H1 (cell line): ENCODE data around the gene TTC28. TPM values are rescaled to one million over a fixed set of nuclear protein-coding genes. Genes with fewer than 3 reads are reported as not detected.
A peak's percentile ranks its signal among the peaks of the same experiment; 100 is the strongest.

ENCODE experiments used
- CREB1 ChIP-seq: IDR thresholded peaks from 2 replicates; pipeline ENCODE4 v1.6.1; 2012; ENCODE audit warnings: inconsistent platforms
- POLR2A ChIP-seq, 2 experiments: IDR thresholded peaks; 1 replicate in 1 of 2; 2 replicates in 1 of 2; pipeline ENCODE4 v1.6.1; 2011; ENCODE audit warnings: low read depth in 2 of 2, low read length in 2 of 2, mild to moderate bottlenecking in 2 of 2; ENCODE audit errors: control extremely low read depth in 1 of 2
- RAD21 ChIP-seq, 2 experiments: IDR thresholded peaks in 1 of 2; conservative IDR thresholded peaks in 1 of 2; 2 replicates each; pipeline ENCODE4 v1.6.1; 2011; ENCODE audit warnings: low read depth in 2 of 2, low read length in 2 of 2, improper control_type of control experiment in 1 of 2, inconsistent platforms in 1 of 2, mild to moderate bottlenecking in 1 of 2, moderate library complexity in 1 of 2
- TBP ChIP-seq: IDR thresholded peaks from 2 replicates; pipeline ENCODE4 v1.6.1; 2011; ENCODE audit warnings: low read depth, low read length, improper control_type of control experiment
- polyA plus RNA-seq, 7 experiments: library from polyadenylated mRNA; depleted of rRNA in 3 of 7; stranded (reverse) in 5 of 7; unstranded in 2 of 7; fragments of >200 nt in 5 of 7; fragments of 200-250 nt in 2 of 7; gene quantifications; 1 replicate in 5 of 7; 2 replicates in 1 of 7; 4 replicates in 1 of 7; pipeline versions ENCODE4 v1.2.1 to v1.2.3, GENCODE V29; 2011 to 2013; ENCODE audit warnings: missing spikeins in 2 of 7, mixed read lengths in 2 of 7
- total RNA-seq: library from RNA; stranded (reverse); fragmentation: NEBNext Ultra II Directional; extraction: Animal tissue kit (Norgen Biotek cat#: 25700); gene quantifications from 2 replicates; pipeline ENCODE4 v1.2.1, GENCODE V29; 2021
- TF ChIP-seq, protein P1 (sequence below): fragments of 300-600 bp; sonication (generic); IDR thresholded peaks from 2 replicates; pipeline ENCODE4 v1.7.1; 2012; ENCODE audit warnings: low read length, moderate library complexity, mild to moderate bottlenecking, inconsistent platforms; ENCODE audit not compliant: insufficient replicate concordance

Gene TTC28
- total and polyA plus RNA-seq, 2 of the 8 experiments (the other 6 are each of a cell fraction or from before 2014, with no cell fraction given), result 2.6 to 12.6 TPM

DNA sequence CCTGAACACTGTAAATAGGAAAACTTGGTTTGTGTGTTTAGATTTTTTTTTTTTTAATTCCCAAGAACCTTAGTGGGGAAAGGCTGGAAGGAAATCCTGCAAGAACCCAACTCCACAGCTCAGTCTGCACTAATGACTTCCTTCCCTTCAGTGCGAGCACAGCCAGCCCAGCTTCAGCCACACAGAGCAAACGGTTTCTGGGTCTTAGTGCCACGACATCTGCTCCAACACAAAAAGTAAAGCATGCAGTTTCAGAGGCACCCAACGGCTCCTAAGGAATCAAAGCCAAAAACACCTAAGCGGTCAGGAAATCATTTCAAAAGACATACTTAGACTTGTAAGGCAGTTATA lies 236.1 kb downstream of the TTC28 start (continued):
- TF ChIP-seq, protein P1, sequence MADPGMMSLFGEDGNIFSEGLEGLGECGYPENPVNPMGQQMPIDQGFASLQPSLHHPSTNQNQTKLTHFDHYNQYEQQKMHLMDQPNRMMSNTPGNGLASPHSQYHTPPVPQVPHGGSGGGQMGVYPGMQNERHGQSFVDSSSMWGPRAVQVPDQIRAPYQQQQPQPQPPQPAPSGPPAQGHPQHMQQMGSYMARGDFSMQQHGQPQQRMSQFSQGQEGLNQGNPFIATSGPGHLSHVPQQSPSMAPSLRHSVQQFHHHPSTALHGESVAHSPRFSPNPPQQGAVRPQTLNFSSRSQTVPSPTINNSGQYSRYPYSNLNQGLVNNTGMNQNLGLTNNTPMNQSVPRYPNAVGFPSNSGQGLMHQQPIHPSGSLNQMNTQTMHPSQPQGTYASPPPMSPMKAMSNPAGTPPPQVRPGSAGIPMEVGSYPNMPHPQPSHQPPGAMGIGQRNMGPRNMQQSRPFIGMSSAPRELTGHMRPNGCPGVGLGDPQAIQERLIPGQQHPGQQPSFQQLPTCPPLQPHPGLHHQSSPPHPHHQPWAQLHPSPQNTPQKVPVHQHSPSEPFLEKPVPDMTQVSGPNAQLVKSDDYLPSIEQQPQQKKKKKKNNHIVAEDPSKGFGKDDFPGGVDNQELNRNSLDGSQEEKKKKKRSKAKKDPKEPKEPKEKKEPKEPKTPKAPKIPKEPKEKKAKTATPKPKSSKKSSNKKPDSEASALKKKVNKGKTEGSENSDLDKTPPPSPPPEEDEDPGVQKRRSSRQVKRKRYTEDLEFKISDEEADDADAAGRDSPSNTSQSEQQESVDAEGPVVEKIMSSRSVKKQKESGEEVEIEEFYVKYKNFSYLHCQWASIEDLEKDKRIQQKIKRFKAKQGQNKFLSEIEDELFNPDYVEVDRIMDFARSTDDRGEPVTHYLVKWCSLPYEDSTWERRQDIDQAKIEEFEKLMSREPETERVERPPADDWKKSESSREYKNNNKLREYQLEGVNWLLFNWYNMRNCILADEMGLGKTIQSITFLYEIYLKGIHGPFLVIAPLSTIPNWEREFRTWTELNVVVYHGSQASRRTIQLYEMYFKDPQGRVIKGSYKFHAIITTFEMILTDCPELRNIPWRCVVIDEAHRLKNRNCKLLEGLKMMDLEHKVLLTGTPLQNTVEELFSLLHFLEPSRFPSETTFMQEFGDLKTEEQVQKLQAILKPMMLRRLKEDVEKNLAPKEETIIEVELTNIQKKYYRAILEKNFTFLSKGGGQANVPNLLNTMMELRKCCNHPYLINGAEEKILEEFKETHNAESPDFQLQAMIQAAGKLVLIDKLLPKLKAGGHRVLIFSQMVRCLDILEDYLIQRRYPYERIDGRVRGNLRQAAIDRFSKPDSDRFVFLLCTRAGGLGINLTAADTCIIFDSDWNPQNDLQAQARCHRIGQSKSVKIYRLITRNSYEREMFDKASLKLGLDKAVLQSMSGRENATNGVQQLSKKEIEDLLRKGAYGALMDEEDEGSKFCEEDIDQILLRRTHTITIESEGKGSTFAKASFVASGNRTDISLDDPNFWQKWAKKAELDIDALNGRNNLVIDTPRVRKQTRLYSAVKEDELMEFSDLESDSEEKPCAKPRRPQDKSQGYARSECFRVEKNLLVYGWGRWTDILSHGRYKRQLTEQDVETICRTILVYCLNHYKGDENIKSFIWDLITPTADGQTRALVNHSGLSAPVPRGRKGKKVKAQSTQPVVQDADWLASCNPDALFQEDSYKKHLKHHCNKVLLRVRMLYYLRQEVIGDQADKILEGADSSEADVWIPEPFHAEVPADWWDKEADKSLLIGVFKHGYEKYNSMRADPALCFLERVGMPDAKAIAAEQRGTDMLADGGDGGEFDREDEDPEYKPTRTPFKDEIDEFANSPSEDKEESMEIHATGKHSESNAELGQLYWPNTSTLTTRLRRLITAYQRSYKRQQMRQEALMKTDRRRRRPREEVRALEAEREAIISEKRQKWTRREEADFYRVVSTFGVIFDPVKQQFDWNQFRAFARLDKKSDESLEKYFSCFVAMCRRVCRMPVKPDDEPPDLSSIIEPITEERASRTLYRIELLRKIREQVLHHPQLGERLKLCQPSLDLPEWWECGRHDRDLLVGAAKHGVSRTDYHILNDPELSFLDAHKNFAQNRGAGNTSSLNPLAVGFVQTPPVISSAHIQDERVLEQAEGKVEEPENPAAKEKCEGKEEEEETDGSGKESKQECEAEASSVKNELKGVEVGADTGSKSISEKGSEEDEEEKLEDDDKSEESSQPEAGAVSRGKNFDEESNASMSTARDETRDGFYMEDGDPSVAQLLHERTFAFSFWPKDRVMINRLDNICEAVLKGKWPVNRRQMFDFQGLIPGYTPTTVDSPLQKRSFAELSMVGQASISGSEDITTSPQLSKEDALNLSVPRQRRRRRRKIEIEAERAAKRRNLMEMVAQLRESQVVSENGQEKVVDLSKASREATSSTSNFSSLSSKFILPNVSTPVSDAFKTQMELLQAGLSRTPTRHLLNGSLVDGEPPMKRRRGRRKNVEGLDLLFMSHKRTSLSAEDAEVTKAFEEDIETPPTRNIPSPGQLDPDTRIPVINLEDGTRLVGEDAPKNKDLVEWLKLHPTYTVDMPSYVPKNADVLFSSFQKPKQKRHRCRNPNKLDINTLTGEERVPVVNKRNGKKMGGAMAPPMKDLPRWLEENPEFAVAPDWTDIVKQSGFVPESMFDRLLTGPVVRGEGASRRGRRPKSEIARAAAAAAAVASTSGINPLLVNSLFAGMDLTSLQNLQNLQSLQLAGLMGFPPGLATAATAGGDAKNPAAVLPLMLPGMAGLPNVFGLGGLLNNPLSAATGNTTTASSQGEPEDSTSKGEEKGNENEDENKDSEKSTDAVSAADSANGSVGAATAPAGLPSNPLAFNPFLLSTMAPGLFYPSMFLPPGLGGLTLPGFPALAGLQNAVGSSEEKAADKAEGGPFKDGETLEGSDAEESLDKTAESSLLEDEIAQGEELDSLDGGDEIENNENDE, result no peak
- peak in 1 of 2 experiments; percentile 62; a peak in 1 of 3 replicates for TF ChIP-seq POLR2A (IDR thresholded peaks at IDR 0.05; ENCODE audit: control extremely low read depth in 1 of 2, low read depth in 2 of 2, low read length in 2 of 2)
- TF ChIP-seq TBP, result peak; percentile 87
- peak in 1 of 2 experiments; percentile 41; a peak in 2 of 4 replicates for TF ChIP-seq RAD21 (IDR thresholded peaks at IDR 0.05 in 1 of 2, conservative IDR thresholded peaks at IDR 0.05 in 1 of 2; ENCODE audit: low read depth in 2 of 2, low read length in 2 of 2)
- no peak for TF ChIP-seq CREB1
